K562 (cell line): ENCODE measurements around the gene CPLANE2.

ENCODE experiments used
- CTCF ChIP-seq, 3 experiments: IDR thresholded peaks in 2 of 3; conservative IDR thresholded peaks in 1 of 3; 2 replicates each; pipeline ENCODE4 v1.5.1; 2011 to 2012; ENCODE audit warnings: low read length in 3 of 3, mild to moderate bottlenecking in 3 of 3, control low read depth in 2 of 3, improper control_type of control experiment in 1 of 3, inconsistent platforms in 1 of 3, low read depth in 1 of 3, mixed read lengths in 1 of 3, moderate library complexity in 1 of 3; ENCODE audit not compliant: insufficient read depth in 2 of 3
- PML ChIP-seq: IDR thresholded peaks from 2 replicates; pipeline ENCODE4 v1.6.1; 2012; ENCODE audit warnings: low read length, inconsistent platforms
- POLR2A ChIP-seq: fragments of 450-650 bp; conservative IDR thresholded peaks from 2 replicates; pipeline ENCODE4 v1.6.1; 2016

- TF ChIP-seq PML (no peak), POLR2A (no peak), CTCF (IDR thresholded peaks at IDR 0.05 in 2 of 3, conservative IDR thresholded peaks at IDR 0.05 in 1 of 3; ENCODE audit: insufficient read depth in 2 of 3, low read depth in 1 of 3, low read length in 3 of 3) (no peak)
Observed at GRCh38 chr1:16218014-16218673, 18.8 kb downstream of the CPLANE2 start.
